Prostate gland (tissue), 2 donors: ENCODE results near the gene EIF1AY.

Source experiments
- POLR2A ChIP-seq: fragments of 450-650 bp; IDR thresholded peaks from one replicate; pipeline ENCODE4 v1.6.1; 2016; ENCODE audit warnings: antibody characterized with exemption, mild to moderate bottlenecking
- POLR2AphosphoS5 ChIP-seq: sonication (generic); formaldehyde crosslinking; IDR thresholded peaks from one replicate; pipeline ENCODE4 v1.6.1; 2017; ENCODE audit warnings: antibody characterized with exemption
- TF ChIP-seq, protein P1 (sequence below), 4 experiments: fragments of 200-600 bp in 2 of 4; fragments of 450-650 bp in 2 of 4; sonication (generic) in 2 of 4; IDR thresholded peaks; 1 replicate in 3 of 4; 2 replicates in 1 of 4; pipeline ENCODE4 v1.5.1; 2016 to 2019; ENCODE audit warnings: antibody characterized with exemption in 4 of 4, mild to moderate bottlenecking in 2 of 4, moderate library complexity in 2 of 4

DNA sequence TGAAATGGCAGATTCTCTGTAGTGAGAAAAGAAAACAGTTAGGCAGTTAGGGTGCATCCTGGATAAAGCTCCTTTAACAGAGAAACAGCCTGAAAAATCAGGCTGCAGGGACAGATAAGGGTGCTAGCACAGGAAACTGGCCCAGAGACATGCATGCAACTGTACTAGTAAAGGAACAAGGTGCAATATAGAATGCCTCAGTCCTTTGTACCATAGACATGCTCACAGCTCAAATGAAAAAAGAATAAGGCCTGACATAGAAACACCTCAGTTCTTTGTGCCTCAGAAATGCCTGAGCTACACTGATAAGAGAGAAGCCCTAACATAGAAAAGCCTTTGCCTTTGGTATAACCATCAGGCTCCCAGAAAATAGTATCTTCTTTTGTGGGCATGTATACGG, 37.4 kb upstream of the EIF1AY start:
- TF ChIP-seq, protein P1, sequence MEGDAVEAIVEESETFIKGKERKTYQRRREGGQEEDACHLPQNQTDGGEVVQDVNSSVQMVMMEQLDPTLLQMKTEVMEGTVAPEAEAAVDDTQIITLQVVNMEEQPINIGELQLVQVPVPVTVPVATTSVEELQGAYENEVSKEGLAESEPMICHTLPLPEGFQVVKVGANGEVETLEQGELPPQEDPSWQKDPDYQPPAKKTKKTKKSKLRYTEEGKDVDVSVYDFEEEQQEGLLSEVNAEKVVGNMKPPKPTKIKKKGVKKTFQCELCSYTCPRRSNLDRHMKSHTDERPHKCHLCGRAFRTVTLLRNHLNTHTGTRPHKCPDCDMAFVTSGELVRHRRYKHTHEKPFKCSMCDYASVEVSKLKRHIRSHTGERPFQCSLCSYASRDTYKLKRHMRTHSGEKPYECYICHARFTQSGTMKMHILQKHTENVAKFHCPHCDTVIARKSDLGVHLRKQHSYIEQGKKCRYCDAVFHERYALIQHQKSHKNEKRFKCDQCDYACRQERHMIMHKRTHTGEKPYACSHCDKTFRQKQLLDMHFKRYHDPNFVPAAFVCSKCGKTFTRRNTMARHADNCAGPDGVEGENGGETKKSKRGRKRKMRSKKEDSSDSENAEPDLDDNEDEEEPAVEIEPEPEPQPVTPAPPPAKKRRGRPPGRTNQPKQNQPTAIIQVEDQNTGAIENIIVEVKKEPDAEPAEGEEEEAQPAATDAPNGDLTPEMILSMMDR (IDR thresholded peaks at IDR 0.05): no peak
- TF ChIP-seq POLR2AphosphoS5 (no peak), POLR2A (no peak)
